K562 (cell line): ENCODE data around the gene ARL16. TPM values are rescaled to one million over a fixed set of nuclear protein-coding genes. Genes with fewer than 3 reads are reported as not detected.
A peak's percentile ranks its signal among the peaks of the same experiment; 100 is the strongest.

Experiments used
- CBX2 ChIP-seq: fragments of 200-600 bp; sonication (generic); IDR thresholded peaks from one replicate; pipeline ENCODE4 v1.6.1; 2012; ENCODE audit warnings: mild to moderate bottlenecking, low read length, inconsistent platforms; ENCODE audit not compliant: insufficient read depth, poor library complexity, severe bottlenecking
- CEBPB ChIP-seq: fragments of 450-650 bp; IDR thresholded peaks from 2 replicates; pipeline ENCODE4 v1.6.1; 2016; ENCODE audit warnings: missing genetic modification characterization, missing compliant biosample characterization
- CREB3 ChIP-seq: fragments of 450-650 bp; conservative IDR thresholded peaks from 2 replicates; pipeline ENCODE4 v1.6.1; 2016; ENCODE audit warnings: missing genetic modification characterization, low read depth, mild to moderate bottlenecking, missing compliant biosample characterization, moderate library complexity
- CTCFL ChIP-seq: IDR thresholded peaks from 2 replicates; pipeline ENCODE4 v1.6.1; 2011; ENCODE audit warnings: borderline replicate concordance, low read depth, mild to moderate bottlenecking, moderate library complexity, low read length; ENCODE audit not compliant: insufficient read depth, poor library complexity, severe bottlenecking
- ELF2 ChIP-seq: fragments of 250-450 bp; sonication (Bioruptor Pico); IDR thresholded peaks from 2 replicates; pipeline ENCODE4 v1.5.0; 2021; ENCODE audit warnings: mild to moderate bottlenecking
- ETS1 ChIP-seq: conservative IDR thresholded peaks from 2 replicates; pipeline ENCODE4 v1.6.1; 2011; ENCODE audit warnings: low read depth, mild to moderate bottlenecking, low read length; ENCODE audit not compliant: control insufficient read depth
- ETV5 ChIP-seq: sonication (generic); formaldehyde crosslinking; IDR thresholded peaks from 2 replicates; pipeline ENCODE4 v1.4.0; 2020; ENCODE audit warnings: low read depth, mild to moderate bottlenecking, missing genetic modification reagents
- GABPA ChIP-seq: fragments of 200-800 bp; sonication (Bioruptor generic); conservative IDR thresholded peaks from 2 replicates; pipeline ENCODE4 v1.6.1; 2016; ENCODE audit warnings: low read depth, missing genetic modification characterization, missing compliant biosample characterization
- HDAC2 ChIP-seq: fragments of 450-650 bp; IDR thresholded peaks from 2 replicates; pipeline ENCODE4 v1.6.1; 2016; ENCODE audit warnings: mild to moderate bottlenecking
- KDM2B ChIP-seq: fragments of 250-450 bp; sonication (Bioruptor Pico); IDR thresholded peaks from 2 replicates; pipeline ENCODE4 v1.8.0; 2021; ENCODE audit warnings: mild to moderate bottlenecking, moderate library complexity
- NFYB ChIP-seq: IDR thresholded peaks from 2 replicates; pipeline ENCODE4 v1.6.1; 2011; ENCODE audit warnings: mild to moderate bottlenecking, moderate library complexity; ENCODE audit not compliant: insufficient read length; ENCODE audit errors: extremely low read depth
- PATZ1 ChIP-seq: fragments of 250-450 bp; sonication (Bioruptor Pico); IDR thresholded peaks from 2 replicates; pipeline ENCODE4 v1.5.0; 2020; ENCODE audit warnings: mild to moderate bottlenecking, borderline replicate concordance
- RBFOX2 ChIP-seq: fragments of 200-400 bp; formaldehyde crosslinking; IDR thresholded peaks from 2 replicates; pipeline ENCODE4 v1.6.1; 2017; ENCODE audit warnings: low read depth, mild to moderate bottlenecking, low read length, moderate library complexity
- SOX6 ChIP-seq: fragments of 450-650 bp; IDR thresholded peaks from 2 replicates; pipeline ENCODE4 v1.6.1; 2014; ENCODE audit warnings: mild to moderate bottlenecking
- SRF ChIP-seq, 2 experiments: fragments of 250-450, 450-650 bp in 1 of 2; sonication (Bioruptor Pico) in 1 of 2; sonication (generic) in 1 of 2; formaldehyde crosslinking; IDR thresholded peaks; 2 replicates each; pipeline versions ENCODE4 v1.5.0 to v1.5.1; 2020 to 2022; ENCODE audit warnings: mild to moderate bottlenecking in 1 of 2, missing genetic modification reagents in 1 of 2
- TEAD2 ChIP-seq: fragments of 450-650 bp; IDR thresholded peaks from 2 replicates; pipeline ENCODE4 v1.6.1; 2016; ENCODE audit warnings: missing genetic modification characterization, control low read depth, missing compliant biosample characterization
- THRAP3 ChIP-seq: fragments of 450-650 bp; IDR thresholded peaks from 2 replicates; pipeline ENCODE4 v1.6.1; 2016; ENCODE audit warnings: mild to moderate bottlenecking, inconsistent platforms, borderline replicate concordance
- TRIM28 ChIP-seq: fragments of 450-650 bp; IDR thresholded peaks from 2 replicates; pipeline ENCODE4 v1.6.1; 2017
- TSC22D4 ChIP-seq: fragments of 450-650 bp; IDR thresholded peaks from 2 replicates; pipeline ENCODE4 v1.6.1; 2016; ENCODE audit warnings: missing genetic modification characterization, missing biosample characterization, control low read depth
- ZNF436 ChIP-seq: fragments of 250-450, 450-650 bp; sonication (Bioruptor Pico); formaldehyde crosslinking; IDR thresholded peaks from 2 replicates; pipeline ENCODE4 v1.7.0; 2020; ENCODE audit warnings: mild to moderate bottlenecking
- ZNF444 ChIP-seq: fragments of 250-450 bp; sonication (Bioruptor Pico); IDR thresholded peaks from 2 replicates; pipeline ENCODE4 v1.4.0; 2020; ENCODE audit warnings: mild to moderate bottlenecking, moderate library complexity
- polyA plus RNA-seq, 8 experiments: library from polyadenylated mRNA; depleted of rRNA in 4 of 8; stranded (reverse) in 5 of 8; unstranded in 3 of 8; fragments of >200 nt; fragmentation: Nextera tagmentation in 2 of 8; fragmentation: Illumina TruSeq in 1 of 8; extraction: Ambion mirVana in 2 of 8; extraction: Trizol in 1 of 8; gene quantifications; 2 replicates each; pipeline versions ENCODE4 v1.2.1 to v1.2.3, GENCODE V29; 2011 to 2014; ENCODE audit warnings: inconsistent platforms in 1 of 8, missing spikeins in 1 of 8
- total RNA-seq, 7 experiments: library from RNA; depleted of rRNA in 6 of 7; stranded (reverse); fragments of >200 nt in 6 of 7; fragmentation: Illumina TruSeq in 2 of 7; extraction: Trizol in 2 of 7; gene quantifications; 2 replicates each; pipeline versions ENCODE4 v1.2.1 to v1.2.3, GENCODE V29; 2011 to 2021; ENCODE audit warnings: low replicate concordance in 1 of 7

Gene ARL16
- total and polyA plus RNA-seq, 9 of the 15 experiments (the other 6 are each of a cell fraction or from before 2014, with no cell fraction given), result 5.4 to 32.4 (median 22.6) TPM

- TF ChIP-seq ETV5 (CRISPR knock-in tag) (no peak), RBFOX2 (peak; percentile 45), TRIM28 (0 out of 2 replicates have a peak, but pooled peaks have one; percentile 41), GABPA (tag) (0 out of 2 replicates have a peak, but pooled peaks have one; percentile 23), ZNF444 (CRISPR knock-in tag) (no peak), ZNF436 (no peak), ETS1 (no peak), CTCFL (no peak), PATZ1 (CRISPR knock-in tag) (no peak), THRAP3 (no peak), KDM2B (no peak), CBX2 (no peak), HDAC2 (0 out of 2 replicates have a peak, but pooled peaks have one; percentile 57), SRF (CRISPR knock-in tag; IDR thresholded peaks at IDR 0.05) (no peak), TSC22D4 (tag) (no peak), TEAD2 (tag) (no peak), NFYB (no peak), CREB3 (tag) (no peak), CEBPB (tag) (peak; percentile 57; the same call in 1 of the 2 replicates), ELF2 (CRISPR knock-in tag) (no peak), SOX6 (no peak)
These were observed 38.9 kb upstream of the ARL16 start (continued) for GRCh38 chr17:81722184-81723120.
